NCI-H774 (cell line): ENCODE results near the gene ITPRIP.

ENCODE experiments used
- DNase-seq: peaks from one replicate; lab custom pipeline; 2025; lab: John Stamatoyannopoulos, UW

ITPRIP gene

DNA sequence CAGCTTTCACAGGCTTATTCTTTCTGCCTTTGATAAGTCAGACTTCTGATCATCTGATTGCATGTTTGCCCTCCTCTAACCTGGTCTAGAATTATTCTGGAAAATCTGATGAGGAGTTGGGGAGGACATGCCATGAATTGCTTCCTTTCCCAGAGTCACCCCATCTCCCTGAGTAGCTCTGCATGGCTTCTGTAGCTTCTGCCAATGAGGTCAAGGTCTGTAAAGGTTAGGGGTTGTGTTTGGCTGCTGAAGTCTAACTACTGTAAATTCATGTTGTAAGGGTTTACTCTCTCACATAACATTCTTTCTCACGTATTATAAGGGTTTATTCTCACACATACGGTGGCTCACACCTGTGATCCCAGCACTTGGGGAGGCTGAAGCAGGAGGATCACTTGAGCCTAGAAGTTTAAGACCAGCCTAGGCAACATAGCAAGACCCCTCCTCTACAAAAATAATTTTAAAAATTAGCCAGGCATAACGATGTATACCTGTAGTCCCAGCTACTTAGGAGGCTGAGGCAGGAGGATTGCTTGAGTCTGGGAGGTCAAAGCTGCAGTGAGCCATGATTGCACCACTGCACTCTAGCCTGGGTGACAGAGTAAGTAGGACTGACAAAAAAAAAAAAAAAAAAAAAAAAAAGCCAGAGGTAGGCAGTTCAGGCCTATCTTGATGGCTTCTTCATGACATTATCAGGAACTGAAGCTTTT lies 58.6 kb downstream of the ITPRIP start:
- no peak for DNase-seq

DNA sequence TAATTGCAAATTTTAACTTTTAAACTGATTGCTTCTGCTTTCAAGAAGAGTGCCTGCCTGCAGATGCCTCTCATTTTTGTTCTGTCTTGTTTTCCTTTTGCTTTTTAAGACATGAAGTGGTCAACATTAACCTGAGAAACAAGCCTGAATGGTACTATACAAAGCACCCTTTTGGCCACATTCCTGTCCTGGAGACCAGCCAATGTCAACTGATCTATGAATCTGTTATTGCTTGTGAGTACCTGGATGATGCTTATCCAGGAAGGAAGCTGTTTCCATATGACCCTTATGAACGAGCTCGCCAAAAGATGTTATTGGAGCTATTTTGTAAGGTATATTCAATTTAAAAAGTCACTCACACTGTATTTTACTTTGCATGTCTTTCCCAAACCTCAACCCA lies 60.5 kb downstream of the ITPRIP start:
- DNase-seq, result peak; percentile 16

DNA sequence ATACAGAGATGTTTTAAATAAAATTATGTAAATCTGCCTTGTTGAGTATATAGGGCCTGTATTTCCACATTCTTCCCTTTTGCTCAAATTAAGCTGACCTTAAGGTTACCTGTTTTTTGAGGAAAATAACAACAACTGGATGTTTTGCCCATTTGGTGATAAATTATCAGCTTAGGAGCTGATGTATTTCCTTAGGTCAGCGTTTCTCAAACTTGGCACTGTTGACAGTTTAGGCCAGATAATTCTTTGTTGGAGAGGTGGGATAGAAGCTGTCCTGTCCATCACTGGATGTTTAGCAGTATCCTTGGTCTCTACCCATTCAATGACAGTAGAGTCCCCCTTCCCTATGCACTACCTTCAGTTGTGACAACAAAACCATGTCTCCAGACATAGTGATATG lies 62.1 kb downstream of the ITPRIP start:
- DNase-seq, result no peak

DNA sequence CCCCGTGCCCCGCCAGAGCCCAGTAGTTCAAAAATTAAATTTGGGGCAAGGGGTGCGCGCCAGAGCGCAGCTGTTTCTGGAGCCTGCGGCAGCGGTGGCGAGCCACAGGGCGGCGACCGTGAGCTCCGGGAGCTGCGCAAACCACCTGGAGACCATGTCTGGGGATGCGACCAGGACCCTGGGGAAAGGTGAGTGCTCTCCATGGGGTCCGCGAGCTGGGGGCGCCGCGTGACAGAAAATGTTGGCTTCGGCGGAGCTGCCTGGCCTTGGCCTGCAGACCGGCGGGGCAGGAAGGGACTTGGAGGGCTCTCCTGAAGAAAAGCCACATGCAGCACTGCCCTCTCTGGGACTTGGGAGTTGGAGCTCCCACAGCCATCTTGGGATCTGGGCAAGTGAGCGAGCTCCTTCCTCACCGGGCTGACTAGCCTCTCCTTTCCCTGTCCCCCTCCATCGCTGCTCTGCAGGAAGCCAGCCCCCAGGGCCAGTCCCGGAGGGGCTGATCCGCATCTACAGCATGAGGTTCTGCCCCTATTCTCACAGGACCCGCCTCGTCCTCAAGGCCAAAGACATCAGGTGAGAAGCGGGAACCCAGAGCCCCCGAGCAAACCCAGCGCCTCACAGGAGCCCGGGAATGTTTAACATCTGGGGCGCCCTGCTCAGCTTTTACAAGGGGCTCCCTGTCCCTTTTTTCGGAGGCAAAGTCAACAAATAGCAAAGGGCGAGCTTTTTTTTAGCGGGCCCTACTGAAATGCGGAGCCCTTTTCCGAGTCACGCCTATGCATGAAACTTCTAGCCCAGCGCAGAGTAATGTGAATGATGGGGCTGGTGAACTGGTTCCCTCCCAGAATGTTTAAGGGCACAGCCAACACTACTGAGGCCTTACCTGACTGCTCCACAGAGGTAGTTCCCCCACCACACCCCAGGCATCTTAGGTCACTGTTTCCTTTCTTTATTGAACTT lies 63.2 kb downstream of the ITPRIP start:
- no peak for DNase-seq

DNA sequence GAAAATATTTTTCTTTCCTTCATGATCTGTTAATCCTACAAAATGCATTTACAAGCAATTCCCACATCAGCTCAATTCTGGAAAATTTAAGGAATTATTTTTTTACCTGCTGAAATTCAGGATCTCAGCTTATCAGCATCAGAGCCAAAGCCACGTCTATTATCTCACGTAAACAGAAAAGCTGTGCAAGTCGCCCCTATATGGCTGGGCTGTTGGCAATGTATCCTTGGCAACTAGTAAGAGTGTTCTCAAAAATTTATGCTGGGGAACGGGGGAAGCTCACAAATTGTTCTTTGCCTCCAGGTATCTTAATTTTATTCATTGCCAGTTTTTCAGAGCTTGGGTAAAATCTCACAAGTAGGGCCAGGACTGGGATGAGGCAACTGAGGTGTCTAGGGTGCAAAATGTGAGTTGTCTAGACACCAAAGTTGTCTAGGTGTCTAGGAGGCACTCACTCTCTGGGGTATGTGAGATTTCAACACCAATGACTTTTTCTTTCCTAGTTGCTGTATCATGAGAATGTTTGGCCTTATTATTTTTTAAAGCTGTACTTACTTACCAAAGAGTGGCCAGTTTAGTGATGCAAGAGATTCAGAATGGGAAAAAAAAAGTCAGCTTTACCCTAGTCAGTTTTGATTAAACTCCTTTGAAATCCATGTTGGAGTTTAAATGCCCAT lies 64.2 kb downstream of the ITPRIP start:
- no peak for DNase-seq

DNA sequence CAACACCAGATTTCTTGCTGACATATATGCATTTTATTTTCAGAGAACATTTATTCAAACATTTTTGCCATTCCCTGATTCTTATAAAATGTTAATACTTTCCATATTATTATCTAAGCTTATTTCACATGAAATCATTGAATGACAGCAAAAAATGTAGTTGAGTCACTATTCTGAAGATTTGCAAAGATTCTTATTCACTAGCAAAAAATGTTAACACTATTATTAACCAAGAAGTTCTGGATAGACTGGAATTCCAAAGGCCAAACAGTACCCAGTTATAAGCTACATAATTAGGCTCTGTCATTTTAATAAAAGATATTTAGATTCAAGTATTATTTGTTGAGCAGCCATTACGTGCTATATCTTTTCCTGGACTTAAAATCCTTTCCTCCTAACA lies 65.0 kb downstream of the ITPRIP start:
- DNase-seq, result no peak

DNA sequence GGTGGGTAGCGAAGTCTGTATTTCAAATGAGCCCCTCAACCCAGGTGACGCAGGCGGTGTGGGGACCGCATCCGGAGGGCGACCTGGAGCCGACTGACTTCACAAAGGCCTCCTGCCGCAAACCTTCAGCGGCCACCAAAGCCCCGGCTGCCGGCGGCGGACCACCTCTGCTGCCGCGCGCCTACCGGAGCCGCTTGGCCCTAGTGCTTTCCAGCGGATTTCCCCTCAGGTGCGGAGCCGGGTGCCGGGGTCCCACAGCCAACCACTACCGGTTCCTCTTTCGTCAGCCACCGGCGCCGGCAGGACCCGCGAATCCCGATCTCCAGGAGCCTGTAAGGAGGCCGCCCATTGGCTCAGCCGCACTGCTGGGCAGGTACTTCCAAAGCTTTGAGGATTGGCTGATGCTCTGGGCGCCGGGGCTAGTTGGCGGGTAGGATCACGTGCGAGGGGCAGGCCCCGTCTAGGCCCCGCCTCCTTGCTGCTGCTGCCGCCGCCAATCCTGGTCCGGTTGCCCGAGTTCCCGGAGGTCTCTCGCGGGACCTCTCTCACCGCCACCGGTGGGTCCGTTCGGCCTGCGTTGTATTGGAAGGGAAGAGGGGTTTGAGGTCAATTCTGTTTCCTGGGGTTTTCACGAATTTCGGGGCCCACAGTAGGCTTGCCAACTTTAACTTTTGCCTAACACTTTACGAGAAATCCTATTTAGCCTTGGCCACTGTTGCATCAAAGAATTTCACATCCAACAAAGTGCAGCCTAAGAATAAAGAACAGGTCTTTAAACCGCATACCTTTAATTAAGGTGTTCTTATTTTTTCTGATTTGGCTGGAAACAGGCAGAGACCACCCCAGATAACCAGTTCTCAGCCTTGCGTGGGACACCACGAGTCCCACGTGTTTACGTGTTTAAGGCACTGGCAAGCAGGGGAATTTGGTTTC lies 69.3 kb downstream of the ITPRIP start, which contains the start of gene GSTO2:
GSTO2 (plus strand) TSS at position 472 of the 933 bp plus-strand sequence. CDS start 5,732 bp downstream, outside the sequence.
- peak; percentile 88 for DNase-seq

DNA sequence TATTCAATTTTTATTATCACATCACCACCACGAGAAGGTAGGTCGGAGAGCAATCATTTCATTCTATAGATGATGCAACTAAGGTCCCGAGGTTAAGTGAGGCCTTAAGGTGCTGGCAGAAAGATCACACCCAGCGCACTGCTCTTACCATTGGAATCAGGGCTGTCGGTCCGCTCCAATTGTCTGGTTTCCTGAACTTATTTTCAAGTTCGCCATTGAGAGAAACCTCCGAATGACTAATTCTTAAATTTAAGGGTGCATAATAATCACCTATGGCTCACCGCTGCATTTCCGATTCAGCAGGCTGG lies 69.9 kb downstream of the ITPRIP start:
- no peak for DNase-seq

DNA sequence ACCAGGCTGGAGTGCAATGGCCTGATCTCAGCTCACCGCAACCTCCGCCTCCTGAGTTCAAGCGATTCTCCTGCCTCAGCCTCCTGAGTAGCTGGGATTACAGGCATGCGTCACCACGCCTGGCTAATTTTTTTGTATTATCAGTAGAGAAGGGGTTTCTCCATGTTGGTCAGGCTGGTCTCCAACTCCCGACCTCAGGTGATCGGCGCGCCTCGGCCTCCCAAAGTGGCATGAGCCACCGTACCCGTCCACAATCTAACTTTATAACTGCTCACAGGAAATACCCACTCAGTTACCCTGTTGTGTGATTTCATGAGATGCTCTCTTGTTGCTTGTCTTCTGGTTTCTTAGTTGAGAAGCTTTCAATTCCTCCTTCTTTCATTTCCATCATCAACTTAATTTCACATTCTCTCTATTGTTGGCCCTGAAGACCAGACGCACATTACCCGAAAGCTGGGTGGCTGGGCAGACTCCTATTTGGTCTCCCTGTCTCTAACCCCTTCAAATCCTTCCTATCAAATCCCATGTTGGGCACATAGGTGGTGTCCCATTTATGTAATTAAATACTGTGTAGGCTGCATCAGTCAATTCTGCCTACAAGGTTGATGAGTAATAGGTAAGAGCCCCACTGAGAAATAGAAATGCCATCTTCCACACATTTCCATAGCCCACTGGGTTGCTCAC lies 70.4 kb downstream of the ITPRIP start:
- no peak for DNase-seq

DNA sequence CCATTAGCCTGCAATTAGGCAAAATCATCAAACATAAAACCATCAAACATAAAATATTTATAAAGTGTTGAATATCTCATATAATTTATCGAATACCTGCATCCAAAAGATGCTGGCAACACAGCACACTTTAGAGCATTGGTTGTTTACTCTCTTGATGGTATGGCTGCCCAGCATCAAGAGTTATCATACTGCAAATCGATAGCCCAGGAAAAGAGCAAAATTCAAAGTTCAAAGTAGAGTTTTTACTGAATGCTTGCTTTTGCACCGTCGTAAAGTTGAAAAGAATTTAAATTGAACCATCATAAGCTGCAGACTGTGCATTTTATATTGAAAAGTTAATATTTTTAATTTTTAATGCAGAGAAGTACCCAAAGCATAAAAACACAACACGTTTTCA lies 73.5 kb downstream of the ITPRIP start:
- DNase-seq, result no peak

DNA sequence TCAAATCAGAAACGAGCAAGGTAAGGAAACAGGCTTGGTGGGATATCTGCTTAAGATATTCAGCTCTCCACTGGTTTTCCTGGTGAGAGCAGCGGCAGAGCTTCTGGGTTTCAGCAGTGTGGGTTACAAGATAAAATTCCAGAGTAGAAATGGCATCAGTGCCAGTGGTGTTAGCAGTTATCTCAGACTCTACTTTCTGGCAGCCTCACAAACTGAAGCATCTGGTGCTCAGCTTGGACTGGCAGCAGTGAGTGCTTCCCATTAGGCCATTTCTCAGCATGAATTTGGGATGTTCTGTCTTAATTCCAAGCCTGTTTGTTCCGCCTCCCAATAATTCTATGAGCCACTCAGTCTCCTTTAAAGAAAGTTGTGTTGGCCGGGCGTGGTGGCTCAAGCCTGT lies 76.2 kb downstream of the ITPRIP start:
- DNase-seq, result no peak

DNA sequence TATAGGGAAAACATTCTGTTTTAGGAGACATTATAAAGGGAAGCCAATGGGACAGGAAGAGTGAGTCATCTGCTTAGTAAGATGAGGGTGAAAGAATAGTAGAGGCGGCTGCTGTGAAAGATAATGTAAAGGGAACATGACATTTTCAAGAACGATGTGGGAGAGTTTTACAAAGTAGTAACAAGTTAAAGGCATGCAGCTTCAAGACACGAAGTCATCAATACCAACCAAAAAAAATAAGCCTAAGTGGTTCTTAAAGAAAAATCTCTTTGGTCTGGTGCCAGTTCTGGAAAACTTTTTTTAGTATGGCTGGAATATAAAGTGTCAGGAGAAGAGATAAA lies 77.5 kb downstream of the ITPRIP start:
- DNase-seq, result no peak

DNA sequence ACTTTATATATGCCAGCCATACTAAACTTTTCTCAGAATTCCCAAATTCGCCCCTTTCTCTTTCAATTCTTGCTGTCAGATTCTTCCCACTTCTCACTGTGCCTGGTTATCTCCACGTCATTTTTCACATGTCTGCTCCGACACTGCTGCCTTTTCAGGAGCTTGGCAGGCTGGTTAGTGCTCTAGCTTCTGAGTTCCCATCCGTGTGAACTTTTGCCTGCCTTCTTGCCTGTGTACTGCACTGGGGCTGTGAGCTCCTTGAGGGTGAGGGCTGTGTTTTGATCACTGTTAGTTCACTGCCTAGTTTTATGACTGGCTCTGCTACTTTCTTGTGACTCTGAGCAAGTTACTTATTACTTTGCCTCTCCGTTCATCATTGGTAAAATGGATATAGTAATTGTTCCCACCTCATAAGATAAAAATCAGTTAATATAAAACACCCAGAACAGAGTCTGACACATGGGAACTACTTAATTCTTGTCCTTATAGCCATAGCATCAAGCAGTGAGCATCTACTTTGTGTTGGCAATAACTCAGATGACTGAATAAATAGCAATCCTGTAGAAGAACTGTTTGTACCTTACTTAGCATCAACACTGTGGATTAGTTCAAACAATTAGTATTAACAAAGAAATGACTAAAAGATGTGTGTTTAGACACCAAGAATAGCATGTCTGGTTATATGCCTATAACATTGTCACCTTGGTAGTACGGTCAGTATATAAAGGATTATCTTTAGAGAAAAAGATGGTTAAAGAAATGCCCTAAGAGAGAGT lies 78.1 kb downstream of the ITPRIP start:
- no peak for DNase-seq
